ENCODE results near the gene LONP1. TPM values are rescaled to one million over a fixed set of nuclear protein-coding genes. Genes with fewer than 3 reads are reported as not detected.
"Not testable (repeated sequence)": the region's sequence is repeated elsewhere in the genome, so short reads cannot be mapped to it uniquely, and the experiment has no call there.

Gene LONP1, protein sequence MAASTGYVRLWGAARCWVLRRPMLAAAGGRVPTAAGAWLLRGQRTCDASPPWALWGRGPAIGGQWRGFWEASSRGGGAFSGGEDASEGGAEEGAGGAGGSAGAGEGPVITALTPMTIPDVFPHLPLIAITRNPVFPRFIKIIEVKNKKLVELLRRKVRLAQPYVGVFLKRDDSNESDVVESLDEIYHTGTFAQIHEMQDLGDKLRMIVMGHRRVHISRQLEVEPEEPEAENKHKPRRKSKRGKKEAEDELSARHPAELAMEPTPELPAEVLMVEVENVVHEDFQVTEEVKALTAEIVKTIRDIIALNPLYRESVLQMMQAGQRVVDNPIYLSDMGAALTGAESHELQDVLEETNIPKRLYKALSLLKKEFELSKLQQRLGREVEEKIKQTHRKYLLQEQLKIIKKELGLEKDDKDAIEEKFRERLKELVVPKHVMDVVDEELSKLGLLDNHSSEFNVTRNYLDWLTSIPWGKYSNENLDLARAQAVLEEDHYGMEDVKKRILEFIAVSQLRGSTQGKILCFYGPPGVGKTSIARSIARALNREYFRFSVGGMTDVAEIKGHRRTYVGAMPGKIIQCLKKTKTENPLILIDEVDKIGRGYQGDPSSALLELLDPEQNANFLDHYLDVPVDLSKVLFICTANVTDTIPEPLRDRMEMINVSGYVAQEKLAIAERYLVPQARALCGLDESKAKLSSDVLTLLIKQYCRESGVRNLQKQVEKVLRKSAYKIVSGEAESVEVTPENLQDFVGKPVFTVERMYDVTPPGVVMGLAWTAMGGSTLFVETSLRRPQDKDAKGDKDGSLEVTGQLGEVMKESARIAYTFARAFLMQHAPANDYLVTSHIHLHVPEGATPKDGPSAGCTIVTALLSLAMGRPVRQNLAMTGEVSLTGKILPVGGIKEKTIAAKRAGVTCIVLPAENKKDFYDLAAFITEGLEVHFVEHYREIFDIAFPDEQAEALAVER
- total RNA-seq, result 37.1 TPM

GRCh38 chr19:5719961-5720790, at the start of gene LONP1, which contains the start of gene CATSPERD:
LONP1 (minus strand) TSS chr19:5720146; CDS start chr19:5720132, 14 bp downstream.
CATSPERD (plus strand) TSS chr19:5720637; CDS start chr19:5720738, 101 bp downstream.
- Histone ChIP-seq H3K27me3 (ENCODE audit: control insufficient read depth in 3 of 3, insufficient read depth in 3 of 3, low read length in 3 of 3) (no peaks in the 10 kb centered on the region), H3K9me3 (ENCODE audit: control insufficient read depth in 3 of 3, low read length in 3 of 3) (no peaks in the 10 kb centered on the region), H3K4me1 (ENCODE audit: control insufficient read depth in 3 of 3, insufficient read depth in 3 of 3, low read length in 3 of 3) (peaks cover 23 to 33% (median 26%) of the 10 kb centered on the region in 3 donors), H3K4me3 (ENCODE audit: low read length in 3 of 3) (peak within 1 kb of the TSS; percentile 96 to 99 (median 97)), H3K27ac (ENCODE audit: low read depth, low read length) (peak within 1 kb of the TSS; percentile 95), H3K9ac (ENCODE audit: low read depth in 1 of 3, low read length in 3 of 3) (peak within 1 kb of the TSS; percentile 93 to 94 (median 94)), H3K36me3 (ENCODE audit: control insufficient read depth in 3 of 3, insufficient read depth in 3 of 3, low read length in 3 of 3) (peaks cover 0 to 5% (median 4%) of the 10 kb centered on the region in 3 donors)

GRCh38 chr19:5767949-5768348, 48.0 kb upstream of the LONP1 start:
- Histone ChIP-seq H3K9ac (ENCODE audit: low read depth in 1 of 3, low read length in 3 of 3) (no peak overlapping the region), H3K27me3 (ENCODE audit: control insufficient read depth in 3 of 3, insufficient read depth in 3 of 3, low read length in 3 of 3) (peaks cover 0 to 5% (median 0%) of the 10 kb centered on the region in 3 donors), H3K36me3 (ENCODE audit: control insufficient read depth in 3 of 3, insufficient read depth in 3 of 3, low read length in 3 of 3) (no peaks in the 10 kb centered on the region), H3K9me3 (ENCODE audit: control insufficient read depth in 3 of 3, low read length in 3 of 3) (peaks cover 0 to 2% (median 0%) of the 10 kb centered on the region in 3 donors), H3K27ac (ENCODE audit: low read depth, low read length) (no peak overlapping the region), H3K4me1 (ENCODE audit: control insufficient read depth in 3 of 3, insufficient read depth in 3 of 3, low read length in 3 of 3) (no peaks in the 10 kb centered on the region), H3K4me3 (ENCODE audit: low read length in 3 of 3) (no peak overlapping the region)

DNA sequence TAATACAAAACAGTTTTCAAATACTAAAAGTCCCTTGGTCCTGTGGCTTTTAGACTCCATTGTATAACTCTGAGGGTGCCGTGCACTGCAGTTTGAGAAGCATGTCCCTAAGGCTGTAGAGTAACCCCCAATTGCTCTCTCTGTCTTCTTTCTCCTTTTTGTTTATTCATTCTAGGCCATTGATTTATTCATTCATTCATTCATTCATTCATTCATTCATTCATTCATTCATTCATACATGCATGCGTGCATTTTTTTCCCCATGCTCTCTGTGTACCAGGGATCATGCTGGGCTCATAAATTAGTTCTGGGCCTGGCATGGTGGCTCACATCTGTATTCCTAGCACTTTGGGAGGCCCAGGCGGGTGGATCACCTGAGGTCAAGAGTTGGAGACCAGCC, 45.3 kb upstream of the LONP1 start:
- Histone ChIP-seq H3K36me3 (ENCODE audit: control insufficient read depth in 3 of 3, insufficient read depth in 3 of 3, low read length in 3 of 3) (no peaks in the 10 kb centered on the region), H3K9ac (ENCODE audit: low read depth in 1 of 3, low read length in 3 of 3) (no peak overlapping the region), H3K4me3 (ENCODE audit: low read length in 3 of 3) (no peak overlapping the region), H3K27ac (ENCODE audit: low read depth, low read length) (no peak overlapping the region), H3K4me1 (ENCODE audit: control insufficient read depth in 3 of 3, insufficient read depth in 3 of 3, low read length in 3 of 3) (no peaks in the 10 kb centered on the region), H3K9me3 (ENCODE audit: control insufficient read depth in 3 of 3, low read length in 3 of 3) (peaks cover 0 to 2% (median 0%) of the 10 kb centered on the region in 3 donors), H3K27me3 (ENCODE audit: control insufficient read depth in 3 of 3, insufficient read depth in 3 of 3, low read length in 3 of 3) (peaks cover 0 to 3% (median 0%) of the 10 kb centered on the region in 3 donors)

DNA sequence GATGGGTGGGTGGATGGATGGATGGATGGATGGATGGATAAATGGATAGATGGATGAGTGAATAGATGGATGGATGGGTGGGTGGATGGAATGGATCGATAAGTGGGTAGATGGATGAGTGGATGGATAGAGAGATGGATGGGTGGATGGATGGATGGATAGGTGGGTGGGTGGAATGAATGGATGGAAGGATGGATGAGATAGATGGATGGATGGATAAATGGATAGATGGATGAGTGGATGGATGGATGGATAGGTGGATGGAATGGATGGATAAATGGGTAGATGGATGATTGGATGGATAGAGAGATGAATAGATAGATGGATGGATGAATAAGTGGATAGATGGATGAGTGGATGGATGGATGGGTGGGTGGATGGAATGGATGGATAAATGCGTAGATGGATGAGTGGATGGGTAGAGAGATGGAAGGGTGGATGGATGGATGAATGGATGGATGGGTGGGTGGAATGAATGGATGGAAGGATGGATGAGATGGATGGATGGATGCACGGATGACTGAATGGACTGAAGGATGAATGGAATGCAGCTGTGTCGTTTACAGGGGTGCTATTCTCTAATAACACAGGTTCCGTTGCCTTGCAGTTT, 42.8 kb upstream of the LONP1 start:
- Histone ChIP-seq H3K27ac (ENCODE audit: low read depth, low read length) (no peak overlapping the region), H3K4me1 (ENCODE audit: control insufficient read depth in 3 of 3, insufficient read depth in 3 of 3, low read length in 3 of 3) (no peaks in the 10 kb centered on the region), H3K27me3 (ENCODE audit: control insufficient read depth in 3 of 3, insufficient read depth in 3 of 3, low read length in 3 of 3) (peaks cover 4 to 7% (median 5%) of the 10 kb centered on the region in 3 donors), H3K4me3 (ENCODE audit: low read length in 3 of 3) (no peak overlapping the region), H3K9ac (ENCODE audit: low read depth in 1 of 3, low read length in 3 of 3) (no peak overlapping the region), H3K36me3 (ENCODE audit: control insufficient read depth in 3 of 3, insufficient read depth in 3 of 3, low read length in 3 of 3) (no peaks in the 10 kb centered on the region), H3K9me3 (ENCODE audit: control insufficient read depth in 3 of 3, low read length in 3 of 3) (peaks cover 0 to 2% (median 0%) of the 10 kb centered on the region in 3 donors)

- no peak overlapping the region for H3K27ac ChIP-seq (ENCODE audit: low read depth, low read length)
- H3K4me3 ChIP-seq (ENCODE audit: low read length in 3 of 3), result no peak overlapping the region
- no peaks in the 10 kb centered on the region for H3K9me3 ChIP-seq (ENCODE audit: control insufficient read depth in 3 of 3, low read length in 3 of 3)
- H3K9ac ChIP-seq (ENCODE audit: low read depth in 1 of 3, low read length in 3 of 3), result no peak overlapping the region
- H3K27me3 ChIP-seq (ENCODE audit: control insufficient read depth in 3 of 3, insufficient read depth in 3 of 3, low read length in 3 of 3), result peaks cover 4 to 10% (median 6%) of the 10 kb centered on the region in 3 donors
- no peaks in the 10 kb centered on the region for H3K4me1 ChIP-seq (ENCODE audit: control insufficient read depth in 3 of 3, insufficient read depth in 3 of 3, low read length in 3 of 3)
- no peaks in the 10 kb centered on the region for H3K36me3 ChIP-seq (ENCODE audit: control insufficient read depth in 3 of 3, insufficient read depth in 3 of 3, low read length in 3 of 3)
Measured at GRCh38 chr19:5753743-5754142, 33.8 kb upstream of the LONP1 start.

GRCh38 chr19:5751709-5752108, 31.8 kb upstream of the LONP1 start:
- no peak overlapping the region for H3K27ac ChIP-seq (ENCODE audit: low read depth, low read length)
- no peaks in the 10 kb centered on the region for H3K9me3 ChIP-seq (ENCODE audit: control insufficient read depth in 3 of 3, low read length in 3 of 3)
- H3K4me3 ChIP-seq (ENCODE audit: low read length in 3 of 3), result no peak overlapping the region
- H3K9ac ChIP-seq (ENCODE audit: low read depth in 1 of 3, low read length in 3 of 3), result no peak overlapping the region
- H3K36me3 ChIP-seq (ENCODE audit: control insufficient read depth in 3 of 3, insufficient read depth in 3 of 3, low read length in 3 of 3), result no peaks in the 10 kb centered on the region
- no peaks in the 10 kb centered on the region for H3K4me1 ChIP-seq (ENCODE audit: control insufficient read depth in 3 of 3, insufficient read depth in 3 of 3, low read length in 3 of 3)
- peaks cover 0 to 10% (median 1%) of the 10 kb centered on the region in 3 donors for H3K27me3 ChIP-seq (ENCODE audit: control insufficient read depth in 3 of 3, insufficient read depth in 3 of 3, low read length in 3 of 3)

GRCh38 chr19:5749505-5749904, 29.6 kb upstream of the LONP1 start:
- no peaks in the 10 kb centered on the region for H3K9me3 ChIP-seq (ENCODE audit: control insufficient read depth in 3 of 3, low read length in 3 of 3)
- H3K36me3 ChIP-seq (ENCODE audit: control insufficient read depth in 3 of 3, insufficient read depth in 3 of 3, low read length in 3 of 3), result no peaks in the 10 kb centered on the region
- H3K27ac ChIP-seq (ENCODE audit: low read depth, low read length), result no peak overlapping the region
- H3K4me3 ChIP-seq (ENCODE audit: low read length in 3 of 3), result no peak overlapping the region
- peaks cover 2 to 10% (median 4%) of the 10 kb centered on the region in 3 donors for H3K27me3 ChIP-seq (ENCODE audit: control insufficient read depth in 3 of 3, insufficient read depth in 3 of 3, low read length in 3 of 3)
- H3K9ac ChIP-seq (ENCODE audit: low read depth in 1 of 3, low read length in 3 of 3), result no peak overlapping the region
- no peaks in the 10 kb centered on the region for H3K4me1 ChIP-seq (ENCODE audit: control insufficient read depth in 3 of 3, insufficient read depth in 3 of 3, low read length in 3 of 3)

DNA sequence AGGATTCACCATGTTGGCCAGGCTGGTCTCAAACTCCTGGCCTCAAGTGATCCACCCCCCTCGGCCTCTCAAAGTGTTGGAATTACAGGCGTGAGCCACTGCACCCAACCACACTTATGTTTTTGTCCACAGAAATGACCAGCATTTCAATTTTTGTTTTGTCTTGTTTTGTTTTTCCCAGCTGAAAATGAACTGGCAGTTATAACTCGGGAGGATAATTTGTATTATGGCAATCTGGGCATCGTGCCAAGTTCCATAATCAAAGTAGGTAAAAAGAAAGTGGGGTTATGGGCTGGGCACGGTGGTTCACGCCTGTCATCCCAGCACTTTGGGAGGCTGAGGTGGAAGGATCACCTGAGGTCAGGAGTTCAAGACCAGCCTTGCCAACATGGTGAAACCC, 29.0 kb upstream of the LONP1 start:
- not testable (repeated sequence) for H3K9ac ChIP-seq (ENCODE audit: low read depth in 1 of 3, low read length in 3 of 3); H3K27me3 ChIP-seq (ENCODE audit: control insufficient read depth in 3 of 3, insufficient read depth in 3 of 3, low read length in 3 of 3); H3K36me3 ChIP-seq (ENCODE audit: control insufficient read depth in 3 of 3, insufficient read depth in 3 of 3, low read length in 3 of 3); H3K27ac ChIP-seq (ENCODE audit: low read depth, low read length); H3K4me3 ChIP-seq (ENCODE audit: low read length in 3 of 3); H3K9me3 ChIP-seq (ENCODE audit: control insufficient read depth in 3 of 3, low read length in 3 of 3); H3K4me1 ChIP-seq (ENCODE audit: control insufficient read depth in 3 of 3, insufficient read depth in 3 of 3, low read length in 3 of 3)

DNA sequence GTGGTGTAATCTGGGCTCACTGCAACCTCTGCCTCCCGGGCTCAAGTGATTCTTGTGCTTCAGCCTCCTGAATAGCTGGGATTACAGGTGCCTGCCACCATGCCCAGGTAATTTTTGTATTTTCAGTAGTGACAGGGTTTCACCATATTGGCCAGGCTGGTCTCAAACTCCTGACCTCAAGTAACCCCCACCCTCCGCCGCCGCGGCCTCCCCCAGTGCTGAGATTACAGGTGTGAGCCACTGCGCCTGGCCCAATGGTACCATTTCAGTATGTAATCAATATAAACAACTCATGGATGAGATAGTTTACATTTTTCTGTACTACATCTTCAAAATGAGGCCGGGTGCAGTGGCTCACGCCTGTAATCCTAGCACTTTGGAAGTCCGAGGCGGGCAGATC, 25.1 kb upstream of the LONP1 start:
- H3K9ac ChIP-seq (ENCODE audit: low read depth in 1 of 3, low read length in 3 of 3); H3K9me3 ChIP-seq (ENCODE audit: control insufficient read depth in 3 of 3, low read length in 3 of 3); H3K36me3 ChIP-seq (ENCODE audit: control insufficient read depth in 3 of 3, insufficient read depth in 3 of 3, low read length in 3 of 3); H3K4me1 ChIP-seq (ENCODE audit: control insufficient read depth in 3 of 3, insufficient read depth in 3 of 3, low read length in 3 of 3); H3K27me3 ChIP-seq (ENCODE audit: control insufficient read depth in 3 of 3, insufficient read depth in 3 of 3, low read length in 3 of 3); H3K27ac ChIP-seq (ENCODE audit: low read depth, low read length); H3K4me3 ChIP-seq (ENCODE audit: low read length in 3 of 3): not testable (repeated sequence)
